ENCODE measurements around the gene CEBPG. TPM values are rescaled to one million over a fixed set of nuclear protein-coding genes. Genes with fewer than 3 reads are reported as not detected.

Gene CEBPG
- total RNA-seq, 1 donor from 2014 or later = 28.4 TPM

DNA sequence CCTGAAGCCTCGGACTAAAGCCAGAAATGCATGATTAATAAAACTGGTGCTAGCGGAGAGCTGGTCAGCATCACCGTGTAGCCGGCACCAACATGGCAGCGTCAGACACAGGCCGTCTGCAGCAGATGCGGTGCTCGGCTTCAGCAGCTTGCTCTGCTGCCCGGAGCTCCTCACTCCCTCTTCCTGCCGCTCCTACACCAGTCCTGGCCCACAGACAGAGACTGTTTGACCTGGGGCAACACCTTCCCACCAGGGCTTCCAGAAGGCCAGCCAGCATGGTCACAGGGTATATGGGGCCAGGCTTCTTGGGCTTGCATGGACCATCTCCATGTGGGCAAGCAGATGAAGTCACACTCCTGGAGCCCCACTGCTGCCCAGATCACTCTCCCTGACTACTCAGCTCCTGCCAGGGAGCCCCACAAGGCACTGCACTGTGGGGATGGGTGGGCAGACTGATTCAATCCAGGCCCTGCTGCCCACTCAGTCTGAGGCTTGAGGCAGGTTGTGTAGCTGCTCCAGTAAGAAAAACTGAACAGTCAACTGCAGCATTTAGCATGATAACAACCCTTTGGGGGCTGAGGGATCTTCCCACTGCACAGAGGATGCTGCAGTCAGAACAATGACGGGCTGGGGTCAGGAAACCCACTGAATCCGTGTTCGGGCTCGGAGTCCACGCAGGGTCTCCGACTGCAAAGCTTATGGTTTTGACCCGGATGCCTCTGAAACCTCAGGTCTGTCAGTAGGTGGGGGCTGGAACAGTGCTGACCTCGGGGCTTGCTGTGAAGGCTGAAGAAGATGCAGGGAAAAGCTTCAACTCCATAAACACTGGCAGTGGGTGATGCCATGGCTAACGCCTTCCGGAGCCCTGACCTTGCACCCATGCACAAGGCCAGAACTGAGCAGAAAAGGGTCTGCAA, 45.6 kb downstream of the CEBPG start:
- no peak for DNase-seq (ENCODE audit: low read depth)

DNA sequence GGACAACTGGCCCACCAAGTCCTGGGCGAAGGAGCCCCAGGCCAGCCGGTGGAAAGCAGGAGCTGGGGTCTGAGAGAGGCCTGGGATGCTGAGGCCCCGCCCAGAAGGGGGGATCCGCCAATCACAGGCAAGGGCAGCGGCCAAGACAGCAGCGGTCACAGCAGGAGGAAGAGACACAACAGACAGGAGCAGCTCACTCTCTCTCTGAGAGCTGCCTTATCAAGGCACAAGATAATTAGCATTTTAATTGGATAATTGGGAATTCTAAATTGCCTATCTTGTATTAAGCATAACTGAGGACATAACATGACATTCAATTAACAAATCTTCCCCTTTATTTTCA, 46.2 kb downstream of the CEBPG start:
- DNase-seq (ENCODE audit: low read depth) = no peak

- DNase-seq (ENCODE audit: low read depth) = no peak
These were observed 47.3 kb downstream of the CEBPG start for GRCh38 chr19:33420821-33421220.

DNA sequence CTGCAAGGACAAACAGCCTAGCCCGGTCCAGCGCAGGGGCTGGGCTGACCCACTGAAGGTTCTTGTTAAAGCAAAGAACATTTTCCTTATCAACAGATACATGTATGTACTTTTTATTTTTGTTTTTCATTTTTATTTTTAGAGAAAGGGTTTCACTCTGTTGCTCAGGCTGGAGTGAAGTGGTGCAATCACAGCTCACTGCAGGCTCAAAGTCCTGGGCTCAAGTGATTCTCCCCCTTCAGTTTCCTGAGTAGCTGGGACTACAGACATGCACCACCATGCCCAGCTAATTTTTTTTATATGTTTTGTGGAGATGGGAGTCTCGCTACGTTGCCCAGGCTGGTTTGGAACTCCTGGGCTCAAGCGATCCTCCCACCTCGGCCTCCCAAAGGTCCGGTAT, 47.9 kb downstream of the CEBPG start:
- no peak for DNase-seq (ENCODE audit: low read depth)

GRCh38 chr19:33422369-33423180, 49.1 kb downstream of the CEBPG start:
- no peak for DNase-seq (ENCODE audit: low read depth)

- DNase-seq (ENCODE audit: low read depth) = no peak
These were observed 50.7 kb downstream of the CEBPG start for GRCh38 chr19:33424181-33424580.

- no peak for DNase-seq (ENCODE audit: low read depth)
These were observed 53.3 kb downstream of the CEBPG start for GRCh38 chr19:33426621-33427361.

GRCh38 chr19:33427801-33428626, 54.5 kb downstream of the CEBPG start:
- DNase-seq (ENCODE audit: low read depth) = no peak

GRCh38 chr19:33428627-33429125, 55.2 kb downstream of the CEBPG start:
- no peak for DNase-seq (ENCODE audit: low read depth)

DNA sequence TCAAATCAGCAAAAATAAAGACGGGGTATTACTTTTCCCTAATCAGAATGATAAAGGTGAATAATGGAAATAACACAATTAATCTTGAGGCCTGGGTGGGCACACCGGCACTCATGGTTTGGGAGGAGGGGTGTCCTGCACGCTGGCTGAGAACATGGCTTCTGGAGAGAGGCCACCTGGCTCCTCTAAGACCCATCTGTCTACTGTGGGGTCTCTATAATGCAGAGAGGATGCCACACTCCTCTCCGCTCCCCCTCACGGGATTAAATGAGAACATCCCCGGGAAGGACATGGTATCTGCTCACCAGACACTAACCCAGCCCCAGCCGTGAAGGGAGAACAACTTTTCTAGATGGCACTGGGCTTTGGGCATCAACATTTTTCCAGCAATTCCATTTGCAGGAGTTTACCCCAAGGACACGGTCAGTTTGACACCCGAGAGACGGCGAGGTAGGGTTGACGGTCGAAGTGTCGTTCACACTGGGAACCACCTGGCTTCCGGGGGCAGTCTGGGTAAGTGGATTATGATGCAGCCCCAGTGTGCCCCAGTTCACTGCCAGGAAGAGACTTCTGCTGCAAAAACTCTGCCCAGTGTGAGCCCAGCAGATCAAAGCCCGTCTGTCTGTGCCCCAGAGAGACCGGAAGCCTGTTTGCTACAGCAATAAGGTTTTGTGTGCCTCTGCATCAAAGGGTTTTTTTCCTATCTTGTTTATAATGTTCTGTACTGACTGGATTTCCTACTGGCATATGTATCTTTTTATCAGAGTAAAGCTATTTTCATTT, 56.6 kb downstream of the CEBPG start:
- DNase-seq (ENCODE audit: low read depth) = no peak

GRCh38 chr19:33430674-33431277, 57.3 kb downstream of the CEBPG start:
- DNase-seq (ENCODE audit: low read depth) = peak; percentile 22

DNA sequence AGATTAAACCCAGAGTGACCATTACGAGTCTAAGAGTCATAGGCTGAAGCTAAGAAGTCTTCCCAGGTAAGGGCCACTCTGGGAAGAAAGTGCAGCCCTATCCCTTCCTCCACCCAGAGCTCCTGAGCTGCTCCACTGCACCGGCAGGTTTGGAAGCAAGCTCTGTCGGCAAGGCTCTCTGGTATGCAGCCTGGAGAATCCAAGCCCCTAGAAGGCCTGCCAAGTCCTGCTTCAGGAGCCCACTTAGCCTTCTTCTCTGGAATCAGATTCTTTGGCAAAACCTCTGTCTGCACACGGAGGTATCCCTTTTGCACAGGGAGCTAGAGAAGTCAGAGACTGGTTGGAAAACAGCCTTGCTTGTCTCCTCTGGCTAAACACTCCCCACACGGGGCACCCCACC, 58.5 kb downstream of the CEBPG start:
- no peak for DNase-seq (ENCODE audit: low read depth)

Other genes starting within 250 kb of the CEBPG start
- gene WDR88, start 241.6 kb upstream of the CEBPG start, total RNA-seq = not detected in 2 replicates
- 6.3 and 11.4 TPM in 2 replicates for gene LRP3, start 179.4 kb upstream of the CEBPG start, total RNA-seq
- not detected in 2 replicates for gene SLC7A10, start 147.9 kb upstream of the CEBPG start, total RNA-seq
- 0.35 and 0.99 TPM in 2 replicates for gene CEBPA, start 71.2 kb upstream of the CEBPG start, total RNA-seq
- gene PEPD, start 148.1 kb downstream of the CEBPG start, total RNA-seq = 41.2 and 51.5 TPM in 2 replicates
- not detected in 2 replicates for gene CHST8, start 248.2 kb downstream of the CEBPG start, total RNA-seq

Measured in renal cortical epithelial cell (primary cell).